Adrenal gland (tissue), 12 donors: ENCODE measurements around the gene PRDX2. TPM values are rescaled to one million over a fixed set of nuclear protein-coding genes. Genes with fewer than 3 reads are reported as not detected.
A peak's percentile ranks its signal among the peaks of the same experiment; 100 is the strongest.

Source experiments
- DNase-seq, 7 donors: peaks; one replicate each; pipeline ENCODE4 v3.0.0-alpha.2; 2019 to 2020
- H3K27ac ChIP-seq, 5 donors: fragments of 200-600 bp; sonication (generic) in 4 of 5; 1 replicate in 3 of 5; 2 replicates in 2 of 5; pipeline versions ENCODE4 v1.5.1 to v1.8.0; 2016 to 2020; ENCODE audit warnings: mild to moderate bottlenecking in 1 of 5
- H3K27me3 ChIP-seq: fragments of 200-600 bp; 2 replicates; pipeline ENCODE4 v1.8.0; 2021
- H3K36me3 ChIP-seq, 2 donors: fragments of 200-600 bp; replicated peaks in 1 of 2; 1 replicate in 1 of 2; 2 replicates in 1 of 2; pipeline versions ENCODE4 v1.5.1 to v1.8.0; 2018 to 2022
- H3K4me1 ChIP-seq, 2 donors: fragments of 200-600 bp; replicated peaks in 1 of 2; 1 replicate in 1 of 2; 2 replicates in 1 of 2; pipeline versions ENCODE4 v1.5.1 to v1.8.0; 2018 to 2021
- H3K4me3 ChIP-seq, 4 donors: fragments of 200-600 bp; sonication (generic) in 3 of 4; one replicate each; pipeline ENCODE4 v1.5.1; 2016 to 2018
- H3K9me3 ChIP-seq, 3 donors: fragments of 200-600 bp; sonication (generic) in 1 of 3; replicated peaks in 1 of 3; 1 replicate in 2 of 3; 2 replicates in 1 of 3; pipeline versions ENCODE4 v1.5.1 to v1.8.0; 2016 to 2021
- POLR2A ChIP-seq, 2 donors: fragments of 450-650 bp; IDR thresholded peaks; one replicate each; pipeline ENCODE4 v1.6.1; 2017; ENCODE audit warnings: antibody characterized with exemption in 2 of 2, mild to moderate bottlenecking in 2 of 2, moderate library complexity in 1 of 2
- WGBS, 4 donors: extraction: QIAGEN DNeasy Blood & Tissue Kit in 2 of 4; methylation state at CpG; one replicate each; pipeline versions ENCODE4 v1.1.5 to v1.1.7; 2013 to 2017; 5-methylcytosine and 5-hydroxymethylcytosine counted together
- intact Hi-C, 2 donors: fragments of 100-400 bp; cut with DNase I; formaldehyde crosslinking; loops; one replicate each; pipeline versions ENCODE4 v1.14.1 to v1.15.0; 2022 to 2023
- polyA plus RNA-seq, 3 donors: library from polyadenylated mRNA; stranded (reverse); fragments of 200-250 nt in 2 of 3; fragments of 350-450 nt in 1 of 3; fragmentation: Illumina TruSeq in 1 of 3; extraction: RNeasy Lipid Tissue Mini Kit (QIAGEN cat#74804) in 1 of 3; gene quantifications; one replicate each; pipeline ENCODE4 v1.2.3, GENCODE V29; 2013 to 2014
- total RNA-seq, 9 donors: library from RNA; depleted of rRNA in 4 of 9; stranded (reverse); fragments of >200 nt in 4 of 9; fragments of 120-200 nt in 1 of 9; fragmentation: NEBNext Ultra II Directional in 1 of 9; extraction: Animal tissue kit (Norgen Biotek cat#: 25700) in 1 of 9; gene quantifications; one replicate each; pipeline versions ENCODE4 v1.1.0 to v1.2.4, GENCODE V29; 2013 to 2023
- TF ChIP-seq, protein P1 (sequence below), 6 experiments: fragments of 450-650 bp in 4 of 6; fragments of 200-600 bp in 2 of 6; sonication (generic) in 1 of 6; IDR thresholded peaks; 1 replicate in 5 of 6; 2 replicates in 1 of 6; pipeline versions ENCODE4 v1.5.1 to v1.8.0; 2016 to 2021; ENCODE audit warnings: antibody characterized with exemption in 6 of 6, mild to moderate bottlenecking in 2 of 6, moderate library complexity in 1 of 6
- donor health status: healthy with polysubstance abuse.
- donor health status: Bipolar disorder and iron deficiency.
- donor health status: DM: yes; HTN: yes; CAD: no.
- donor health status: DM: no; HTN: no; CAD: no.
- donor health status: DM: no; HTN: no; CAD: no.
- donor health status: DM: yes; HTN: yes; CAD: no.

The PRDX2 gene
- total and polyA plus RNA-seq, 12 donors: 146 to 1,660 (median 835) TPM

DNA sequence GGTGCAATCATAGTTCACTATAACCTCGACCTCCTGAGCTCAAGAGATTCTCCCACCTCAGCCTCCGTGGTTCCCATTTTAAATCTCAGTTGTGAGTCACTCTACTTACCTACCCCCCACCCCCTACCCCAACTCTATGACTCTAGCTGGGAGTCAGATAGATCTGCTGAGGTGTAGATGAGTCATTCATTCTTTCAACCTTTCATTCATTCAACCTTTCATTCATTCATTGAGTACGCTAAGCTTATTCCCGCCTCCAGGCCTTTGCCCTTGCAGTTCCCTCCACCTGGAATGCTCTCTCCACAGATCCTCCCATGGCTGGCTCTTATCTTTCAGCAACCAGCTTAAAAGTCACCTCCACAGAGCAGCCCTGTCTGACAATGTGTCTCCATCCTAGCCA is 35.6 kb upstream of the PRDX2 start:
- H3K27me3 ChIP-seq: peaks cover 79% of the 10 kb centered on the region

DNA sequence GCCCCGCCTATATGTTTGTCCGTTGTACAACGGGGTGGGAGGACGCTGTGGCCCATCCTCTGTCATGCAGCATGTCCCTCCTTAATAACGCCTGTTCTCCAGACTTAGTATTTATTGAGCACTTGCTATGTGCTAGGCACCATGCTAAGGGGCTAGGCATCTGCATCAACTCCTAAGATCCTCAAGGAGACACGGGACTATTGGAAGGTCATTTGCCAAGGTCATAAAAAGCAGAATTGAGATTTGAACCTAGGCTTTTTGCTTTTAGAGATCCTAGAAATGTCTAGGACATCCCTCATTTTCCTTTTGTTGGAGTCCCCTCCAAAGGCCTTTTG is 34.9 kb upstream of the PRDX2 start:
- WGBS, 4 donors: 3 to 12% (median 8%) methylated on average over 5 to 6 of the region's 6 CpGs
- DNase-seq: no peak
- H3K27me3 ChIP-seq: peaks cover 71% of the 10 kb centered on the region
- H3K9me3 ChIP-seq: no peaks in the 10 kb centered on the region
- TF ChIP-seq, protein P1, sequence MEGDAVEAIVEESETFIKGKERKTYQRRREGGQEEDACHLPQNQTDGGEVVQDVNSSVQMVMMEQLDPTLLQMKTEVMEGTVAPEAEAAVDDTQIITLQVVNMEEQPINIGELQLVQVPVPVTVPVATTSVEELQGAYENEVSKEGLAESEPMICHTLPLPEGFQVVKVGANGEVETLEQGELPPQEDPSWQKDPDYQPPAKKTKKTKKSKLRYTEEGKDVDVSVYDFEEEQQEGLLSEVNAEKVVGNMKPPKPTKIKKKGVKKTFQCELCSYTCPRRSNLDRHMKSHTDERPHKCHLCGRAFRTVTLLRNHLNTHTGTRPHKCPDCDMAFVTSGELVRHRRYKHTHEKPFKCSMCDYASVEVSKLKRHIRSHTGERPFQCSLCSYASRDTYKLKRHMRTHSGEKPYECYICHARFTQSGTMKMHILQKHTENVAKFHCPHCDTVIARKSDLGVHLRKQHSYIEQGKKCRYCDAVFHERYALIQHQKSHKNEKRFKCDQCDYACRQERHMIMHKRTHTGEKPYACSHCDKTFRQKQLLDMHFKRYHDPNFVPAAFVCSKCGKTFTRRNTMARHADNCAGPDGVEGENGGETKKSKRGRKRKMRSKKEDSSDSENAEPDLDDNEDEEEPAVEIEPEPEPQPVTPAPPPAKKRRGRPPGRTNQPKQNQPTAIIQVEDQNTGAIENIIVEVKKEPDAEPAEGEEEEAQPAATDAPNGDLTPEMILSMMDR (IDR thresholded peaks at IDR 0.05): no peak
- TF ChIP-seq POLR2A (IDR thresholded peaks at IDR 0.05): no peak
- intact Hi-C loops: no loop called here
- no peak overlapping the region for H3K27ac ChIP-seq
- H3K4me3 ChIP-seq: no peak overlapping the region
- H3K4me1 ChIP-seq: peaks cover 10 to 20% of the 10 kb centered on the region in 2 donors
- no peaks in the 10 kb centered on the region for H3K36me3 ChIP-seq

More for the DNA sequence above, 35.6 kb upstream of the PRDX2 start:
- WGBS, 4 donors: 65 to 74% (median 71%) methylated on average over 4 of the region's 4 CpGs
- TF ChIP-seq, protein P1 (IDR thresholded peaks at IDR 0.05): no peak
- no peak for TF ChIP-seq POLR2A (IDR thresholded peaks at IDR 0.05)
- H3K4me3 ChIP-seq: no peak overlapping the region
- intact Hi-C loops: no loop called here
- no peak overlapping the region for H3K27ac ChIP-seq
- H3K9me3 ChIP-seq: no peaks in the 10 kb centered on the region
- no peak for DNase-seq
- peaks cover 10 to 22% of the 10 kb centered on the region in 2 donors for H3K4me1 ChIP-seq
- H3K36me3 ChIP-seq: no peaks in the 10 kb centered on the region

DNA sequence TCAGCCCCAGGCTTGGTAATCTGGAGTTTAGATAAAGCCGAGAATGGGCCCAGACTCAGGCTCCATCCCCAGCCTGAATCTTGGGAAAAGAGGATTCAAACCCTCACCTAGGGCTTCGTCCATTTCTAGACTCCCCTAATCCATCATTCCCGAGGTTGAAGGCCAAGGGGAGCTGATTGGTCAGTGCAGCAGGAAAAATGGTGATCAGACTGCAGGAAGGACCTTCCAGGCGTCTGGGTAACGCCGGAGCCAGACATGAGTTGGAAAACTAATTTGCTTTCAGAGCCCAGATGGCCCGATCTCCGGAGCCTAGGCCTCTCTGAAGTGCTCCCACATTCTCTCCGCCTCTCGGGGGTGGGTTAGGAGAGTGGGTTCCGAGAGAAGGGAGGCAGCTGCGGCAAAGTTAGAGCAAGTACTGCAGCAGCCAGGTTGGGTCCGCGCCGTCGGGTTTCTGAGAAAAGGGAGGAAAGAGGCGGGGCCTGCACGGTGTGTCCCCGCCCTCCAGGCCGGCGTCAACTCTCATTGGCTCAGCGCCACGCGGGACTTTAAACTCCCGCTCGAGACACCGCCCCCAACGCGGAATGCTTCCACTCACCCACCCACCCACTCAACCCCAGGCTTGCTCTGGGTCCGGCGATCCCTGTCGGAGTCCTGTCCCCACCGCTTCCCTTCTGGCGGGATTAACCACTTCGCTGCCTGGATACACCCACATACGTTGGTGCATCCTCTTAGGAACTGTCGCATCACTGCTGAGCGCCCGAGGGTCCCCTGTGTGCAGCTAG is 33.6 kb upstream of the PRDX2 start:
- intact Hi-C loops: no loop called here
- 5 to 11% (median 6%) methylated on average over 26 to 39 of the region's 39 CpGs for WGBS, 4 donors
- H3K4me1 ChIP-seq: peaks cover 3 to 12% of the 10 kb centered on the region in 2 donors
- TF ChIP-seq, protein P1 (IDR thresholded peaks at IDR 0.05): no peak
- no peak for TF ChIP-seq POLR2A (IDR thresholded peaks at IDR 0.05)
- no peaks in the 10 kb centered on the region for H3K36me3 ChIP-seq
- peaks cover 59% of the 10 kb centered on the region for H3K27me3 ChIP-seq
- no peak overlapping the region for H3K4me3 ChIP-seq
- H3K27ac ChIP-seq: no peak overlapping the region
- H3K9me3 ChIP-seq: no peaks in the 10 kb centered on the region
- peak in 3 of 7 donors; percentile 34 to 73 (median 52) for DNase-seq

DNA sequence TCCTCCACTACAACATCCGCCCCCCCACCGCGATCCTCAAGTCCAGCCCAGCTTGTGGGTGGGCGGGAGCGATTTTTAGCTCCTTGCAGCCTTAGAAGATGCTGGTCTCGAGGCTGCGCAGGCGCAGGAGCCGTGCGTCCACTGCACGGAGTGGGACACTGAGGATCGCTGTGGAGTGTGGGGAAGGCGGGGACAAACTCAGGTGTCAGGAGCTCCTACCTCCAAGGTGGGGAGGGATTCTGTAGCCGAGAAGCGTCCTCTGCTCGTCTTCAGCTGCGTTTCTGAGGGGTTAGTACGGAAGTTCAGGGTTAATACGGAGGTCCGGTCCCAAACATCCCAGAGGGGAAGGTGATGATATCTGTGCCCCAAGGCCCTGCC is 33.0 kb upstream of the PRDX2 start, which contains the start of gene RTBDN:
Gene RTBDN, minus strand, starts transcription at position 14 of the 378 bp plus-strand sequence. CDS start 4,600 bp downstream, outside the sequence.
- no peaks in the 10 kb centered on the region for H3K36me3 ChIP-seq
- no peak for TF ChIP-seq POLR2A (IDR thresholded peaks at IDR 0.05)
- TF ChIP-seq, protein P1 (IDR thresholded peaks at IDR 0.05): no peak
- no peaks in the 10 kb centered on the region for H3K9me3 ChIP-seq
- 8 to 14% (median 10%) methylated on average over 14 to 20 of the region's 20 CpGs for WGBS, 4 donors
- peaks cover 53% of the 10 kb centered on the region for H3K27me3 ChIP-seq
- peak within 1 kb of the TSS in 1 of 5 donors; percentile 34 for H3K27ac ChIP-seq
- H3K4me3 ChIP-seq: peak within 1 kb of the TSS in 1 of 4 donors; percentile 48
- H3K4me1 ChIP-seq: peaks cover 3 to 12% of the 10 kb centered on the region in 2 donors
- intact Hi-C loops: no loop called here
- no peak for DNase-seq
